ENCODE results near the gene TBL2. TPM values are rescaled to one million over a fixed set of nuclear protein-coding genes. Genes with fewer than 3 reads are reported as not detected.

TBL2 gene
- total RNA-seq, 3 donors from 2014 or later (not counting 1 experiment from before 2014, with no cell fraction given): 15.1 to 18.5 (median 17.6) TPM

- H3K4me3 Mint-ChIP-seq: no peak overlapping the region
These were observed 20.9 kb upstream of the TBL2 start for GRCh38 chr7:73599151-73599882.

DNA sequence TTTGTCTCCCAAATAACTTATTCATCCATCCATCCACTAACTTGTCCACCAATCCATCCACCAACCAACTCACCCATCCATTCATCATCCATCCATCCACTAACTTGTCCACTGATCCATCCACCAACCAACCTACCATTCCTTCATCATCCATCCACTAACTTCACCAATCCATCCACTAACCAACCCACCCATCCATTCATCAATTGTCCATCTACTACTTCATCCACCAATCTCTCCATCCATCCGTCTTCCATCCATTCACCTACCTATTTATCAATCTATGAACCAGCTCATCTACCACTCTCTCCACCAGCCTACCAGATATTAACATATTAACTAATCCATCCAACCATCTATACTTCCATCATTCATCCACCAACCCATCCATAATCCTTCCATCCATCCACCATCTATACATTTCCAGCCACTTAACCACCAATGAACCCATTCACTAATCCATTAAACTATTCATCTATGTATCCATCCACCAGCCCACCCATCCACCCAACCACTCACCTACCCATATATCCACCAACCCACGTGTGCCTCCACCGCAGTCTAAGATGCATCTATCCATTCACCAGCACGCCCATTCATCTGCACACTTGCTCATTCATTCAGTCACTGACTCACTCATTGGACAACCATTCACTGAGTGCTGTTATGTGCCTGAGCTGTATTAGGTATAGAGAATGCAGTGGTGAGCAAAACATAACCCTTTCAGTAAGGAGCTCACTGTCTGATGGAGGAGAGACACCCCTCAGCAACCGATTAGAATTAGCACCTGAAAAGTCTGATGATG is 19.8 kb upstream of the TBL2 start:
- no peaks in the 10 kb centered on the region for H3K4me1 ChIP-seq (ENCODE audit: control insufficient read depth, insufficient read depth, low read length)
- H3K4me1 Mint-ChIP-seq: no peaks in the 10 kb centered on the region
- no peak overlapping the region for H3K27ac Mint-ChIP-seq
- 90% methylated on average over 5 of the region's 5 CpGs for WGBS (ENCODE audit: insufficient coverage)
- H3K4me3 ChIP-seq (ENCODE audit: low read length): no peak overlapping the region
- H3K27ac ChIP-seq (ENCODE audit: low read length): no peak overlapping the region
- H3K27me3 ChIP-seq (ENCODE audit: control insufficient read depth, insufficient read depth, low read length): peaks cover 2% of the 10 kb centered on the region
- H3K36me3 Mint-ChIP-seq: no peaks in the 10 kb centered on the region
- H3K9me3 ChIP-seq (ENCODE audit: control insufficient read depth, insufficient read depth, low read length): no peaks in the 10 kb centered on the region
- intact Hi-C loops (cut with micrococcal nuclease): no loop called here
- H3K36me3 ChIP-seq (ENCODE audit: control insufficient read depth, insufficient read depth, low read length): no peaks in the 10 kb centered on the region
- DNase-seq (no peak), ATAC-seq (no peak)
- H3K9me3 Mint-ChIP-seq: no peaks in the 10 kb centered on the region
- no peak overlapping the region for H3K4me3 Mint-ChIP-seq
- no peak for TF ChIP-seq CTCF (IDR thresholded peaks at IDR 0.05)
- peaks cover 0 to 21% of the 10 kb centered on the region in 2 donors for H3K27me3 Mint-ChIP-seq (ENCODE audit: low read depth in 2 of 2)

More at GRCh38 chr7:73599151-73599882, 20.9 kb upstream of the TBL2 start:
- no peaks in the 10 kb centered on the region for H3K4me1 Mint-ChIP-seq
- H3K27me3 Mint-ChIP-seq (ENCODE audit: low read depth in 2 of 2): peaks cover 0 to 22% of the 10 kb centered on the region in 2 donors
- Histone ChIP-seq H3K27ac (ENCODE audit: low read length) (no peak overlapping the region), H3K27me3 (ENCODE audit: control insufficient read depth, insufficient read depth, low read length) (peaks cover 2% of the 10 kb centered on the region), H3K4me1 (ENCODE audit: control insufficient read depth, insufficient read depth, low read length) (no peaks in the 10 kb centered on the region), H3K4me3 (ENCODE audit: low read length) (no peak overlapping the region), H3K36me3 (ENCODE audit: control insufficient read depth, insufficient read depth, low read length) (no peaks in the 10 kb centered on the region), H3K9me3 (ENCODE audit: control insufficient read depth, insufficient read depth, low read length) (no peaks in the 10 kb centered on the region)
- no peaks in the 10 kb centered on the region for H3K36me3 Mint-ChIP-seq
- H3K9me3 Mint-ChIP-seq: no peaks in the 10 kb centered on the region
- intact Hi-C loops (cut with micrococcal nuclease): no loop called here
- ATAC-seq (no peak), DNase-seq (no peak)
- no peak for TF ChIP-seq CTCF (IDR thresholded peaks at IDR 0.05)
- H3K27ac Mint-ChIP-seq: no peak overlapping the region
- 78% methylated on average over 12 of the region's 13 CpGs for WGBS (ENCODE audit: insufficient coverage)

- Mint-ChIP-seq H3K4me1 (no peaks in the 10 kb centered on the region), H3K9me3 (no peaks in the 10 kb centered on the region), H3K27ac (no peak overlapping the region), H3K36me3 (no peaks in the 10 kb centered on the region), H3K27me3 (ENCODE audit: low read depth in 2 of 2) (peaks cover 0 to 14% of the 10 kb centered on the region in 2 donors), H3K4me3 (no peak overlapping the region)
- H3K36me3 ChIP-seq (ENCODE audit: control insufficient read depth, insufficient read depth, low read length): no peaks in the 10 kb centered on the region
- 65% methylated on average over 37 of the region's 37 CpGs for WGBS (ENCODE audit: insufficient coverage)
- no peak overlapping the region for H3K4me3 ChIP-seq (ENCODE audit: low read length)
- intact Hi-C loops (cut with micrococcal nuclease): no loop called here
- no peaks in the 10 kb centered on the region for H3K4me1 ChIP-seq (ENCODE audit: control insufficient read depth, insufficient read depth, low read length)
- DNase-seq: no peak
- TF ChIP-seq CTCF (IDR thresholded peaks at IDR 0.05): no peak
- ATAC-seq: no peak
- H3K9me3 ChIP-seq (ENCODE audit: control insufficient read depth, insufficient read depth, low read length): no peaks in the 10 kb centered on the region
- peaks cover 2% of the 10 kb centered on the region for H3K27me3 ChIP-seq (ENCODE audit: control insufficient read depth, insufficient read depth, low read length)
- no peak overlapping the region for H3K27ac ChIP-seq (ENCODE audit: low read length)
These were observed 18.0 kb upstream of the TBL2 start for GRCh38 chr7:73596191-73597065.

Measured in natural killer cell (primary cell).